Gastrocnemius medialis (tissue), 4 donors: Measurements from ENCODE around the gene NSUN2.

Experiments
- POLR2A ChIP-seq, 2 donors: fragments of 450-650 bp; IDR thresholded peaks; one replicate each; pipeline ENCODE4 v1.6.1; 2017; ENCODE audit warnings: antibody characterized with exemption in 2 of 2, mild to moderate bottlenecking in 2 of 2, moderate library complexity in 2 of 2
- TF ChIP-seq, protein P1 (sequence below), 5 experiments: fragments of 450-650 bp in 3 of 5; fragments of 200-600 bp in 2 of 5; sonication (generic) in 2 of 5; IDR thresholded peaks in 4 of 5; conservative IDR thresholded peaks in 1 of 5; 1 replicate in 4 of 5; 2 replicates in 1 of 5; pipeline ENCODE4 v1.5.1; 2016 to 2019; ENCODE audit warnings: antibody characterized with exemption in 5 of 5, mild to moderate bottlenecking in 3 of 5, moderate library complexity in 3 of 5

DNA sequence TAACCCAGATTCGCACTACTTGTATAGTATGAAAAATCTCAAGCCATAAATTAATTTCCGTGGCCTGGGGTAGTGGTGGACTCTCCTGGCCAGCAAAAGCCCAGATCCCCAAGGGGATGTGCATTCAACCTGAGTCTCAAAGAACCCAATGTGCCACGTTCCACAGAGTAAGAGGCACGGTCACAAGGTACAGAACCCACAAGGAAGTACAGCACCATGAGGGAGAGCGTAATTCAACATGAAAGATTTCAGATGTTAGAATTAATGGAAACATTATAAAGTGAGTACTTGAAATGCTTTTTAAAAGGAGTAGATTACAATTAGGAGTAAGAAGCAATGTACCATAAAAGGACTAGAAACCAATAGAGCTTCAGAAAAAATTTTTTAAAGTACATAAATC is 23.8 kb upstream of the NSUN2 start:
- TF ChIP-seq, protein P1, sequence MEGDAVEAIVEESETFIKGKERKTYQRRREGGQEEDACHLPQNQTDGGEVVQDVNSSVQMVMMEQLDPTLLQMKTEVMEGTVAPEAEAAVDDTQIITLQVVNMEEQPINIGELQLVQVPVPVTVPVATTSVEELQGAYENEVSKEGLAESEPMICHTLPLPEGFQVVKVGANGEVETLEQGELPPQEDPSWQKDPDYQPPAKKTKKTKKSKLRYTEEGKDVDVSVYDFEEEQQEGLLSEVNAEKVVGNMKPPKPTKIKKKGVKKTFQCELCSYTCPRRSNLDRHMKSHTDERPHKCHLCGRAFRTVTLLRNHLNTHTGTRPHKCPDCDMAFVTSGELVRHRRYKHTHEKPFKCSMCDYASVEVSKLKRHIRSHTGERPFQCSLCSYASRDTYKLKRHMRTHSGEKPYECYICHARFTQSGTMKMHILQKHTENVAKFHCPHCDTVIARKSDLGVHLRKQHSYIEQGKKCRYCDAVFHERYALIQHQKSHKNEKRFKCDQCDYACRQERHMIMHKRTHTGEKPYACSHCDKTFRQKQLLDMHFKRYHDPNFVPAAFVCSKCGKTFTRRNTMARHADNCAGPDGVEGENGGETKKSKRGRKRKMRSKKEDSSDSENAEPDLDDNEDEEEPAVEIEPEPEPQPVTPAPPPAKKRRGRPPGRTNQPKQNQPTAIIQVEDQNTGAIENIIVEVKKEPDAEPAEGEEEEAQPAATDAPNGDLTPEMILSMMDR (IDR thresholded peaks at IDR 0.05 in 4 of 5, conservative IDR thresholded peaks at IDR 0.05 in 1 of 5): no peak
- no peak for TF ChIP-seq POLR2A (IDR thresholded peaks at IDR 0.05)
